Neural crest cell (in vitro differentiated cells): ENCODE results near the gene DOCK4. TPM values are rescaled to one million over a fixed set of nuclear protein-coding genes. Genes with fewer than 3 reads are reported as not detected.

Source experiments
- DNase-seq: peaks from one replicate; pipeline ENCODE4 v3.0.0; 2021; ENCODE audit warnings: low read depth, mixed read lengths, low spot score
- H3K27ac Mint-ChIP-seq: one replicate; pipeline ENCODE4 v1.8.0; 2021; ENCODE audit warnings: mild to moderate bottlenecking, mixed read lengths; ENCODE audit not compliant: unreplicated experiment
- H3K27me3 Mint-ChIP-seq: 2 replicates; pipeline ENCODE4 v1.8.0; 2021; ENCODE audit warnings: low read depth, mild to moderate bottlenecking, mixed read lengths
- H3K36me3 Mint-ChIP-seq: 2 replicates; pipeline ENCODE4 v1.8.0; 2021; ENCODE audit warnings: low read depth, mild to moderate bottlenecking, mixed read lengths
- H3K4me1 Mint-ChIP-seq: 2 replicates; pipeline ENCODE4 v1.8.0; 2021; ENCODE audit warnings: mixed read lengths
- H3K4me3 Mint-ChIP-seq: one replicate; pipeline ENCODE4 v1.8.0; 2021; ENCODE audit warnings: mild to moderate bottlenecking, mixed read lengths
- H3K9me3 Mint-ChIP-seq: 2 replicates; pipeline ENCODE4 v1.8.0; 2021; ENCODE audit warnings: mixed read lengths
- CTCF ChIP-seq: fragments of 200-600 bp; sonication (generic); conservative IDR thresholded peaks from 2 replicates; pipeline ENCODE4 v1.5.0; 2021; ENCODE audit warnings: antibody characterized with exemption, mild to moderate bottlenecking
- total RNA-seq: library from RNA; stranded (reverse); gene quantifications from 2 replicates; pipeline ENCODE4 v1.2.1, GENCODE V29; 2021

DOCK4 gene
- total RNA-seq, 1 donor from 2014 or later: 15.3 TPM

- no peak for TF ChIP-seq CTCF
- no peak for DNase-seq
- H3K4me1 Mint-ChIP-seq: peaks cover 20% of the 10 kb centered on the region
- no peak overlapping the region for H3K4me3 Mint-ChIP-seq
- no peaks in the 10 kb centered on the region for H3K9me3 Mint-ChIP-seq
- no peaks in the 10 kb centered on the region for H3K36me3 Mint-ChIP-seq
- H3K27ac Mint-ChIP-seq: no peak overlapping the region
- no peaks in the 10 kb centered on the region for H3K27me3 Mint-ChIP-seq
Observed at GRCh38 chr7:111998326-111998725, 207.9 kb downstream of the DOCK4 start.

GRCh38 chr7:111997546-111997945 lies 208.7 kb downstream of the DOCK4 start:
- DNase-seq: no peak
- Mint-ChIP-seq H3K36me3 (no peaks in the 10 kb centered on the region), H3K27me3 (no peaks in the 10 kb centered on the region), H3K27ac (no peak overlapping the region), H3K9me3 (no peaks in the 10 kb centered on the region), H3K4me1 (peaks cover 20% of the 10 kb centered on the region), H3K4me3 (no peak overlapping the region)
- TF ChIP-seq CTCF: no peak

- H3K27me3 Mint-ChIP-seq: no peaks in the 10 kb centered on the region
- TF ChIP-seq CTCF: no peak
- no peak overlapping the region for H3K4me3 Mint-ChIP-seq
- H3K36me3 Mint-ChIP-seq: no peaks in the 10 kb centered on the region
- peaks cover 17% of the 10 kb centered on the region for H3K4me1 Mint-ChIP-seq
- no peak overlapping the region for H3K27ac Mint-ChIP-seq
- DNase-seq: no peak
- no peaks in the 10 kb centered on the region for H3K9me3 Mint-ChIP-seq
Observed at GRCh38 chr7:111992601-111993000, 213.6 kb downstream of the DOCK4 start.

- no peaks in the 10 kb centered on the region for H3K27me3 Mint-ChIP-seq
- no peaks in the 10 kb centered on the region for H3K9me3 Mint-ChIP-seq
- DNase-seq: no peak
- no peak overlapping the region for H3K4me3 Mint-ChIP-seq
- H3K4me1 Mint-ChIP-seq: peaks cover 9% of the 10 kb centered on the region
- peak overlapping the region; percentile 9 for H3K27ac Mint-ChIP-seq
- no peaks in the 10 kb centered on the region for H3K36me3 Mint-ChIP-seq
- no peak for TF ChIP-seq CTCF
Observed at GRCh38 chr7:111990643-111991042, 215.6 kb downstream of the DOCK4 start.

GRCh38 chr7:111987886-111988285 lies 218.3 kb downstream of the DOCK4 start:
- peaks cover 15% of the 10 kb centered on the region for H3K36me3 Mint-ChIP-seq
- TF ChIP-seq CTCF: no peak
- peak overlapping the region; percentile 23 for H3K27ac Mint-ChIP-seq
- H3K27me3 Mint-ChIP-seq: no peaks in the 10 kb centered on the region
- H3K4me1 Mint-ChIP-seq: peaks cover 5% of the 10 kb centered on the region
- H3K9me3 Mint-ChIP-seq: no peaks in the 10 kb centered on the region
- H3K4me3 Mint-ChIP-seq: no peak overlapping the region
- DNase-seq: no peak
